HepG2 (cell line): ENCODE data around the gene NPAS2. TPM values are rescaled to one million over a fixed set of nuclear protein-coding genes. Genes with fewer than 3 reads are reported as not detected.

Experiments
- ARNT2 ChIP-seq: sonication (generic); formaldehyde crosslinking; IDR thresholded peaks from 2 replicates; pipeline ENCODE4 v1.8.0; 2022; ENCODE audit warnings: mild to moderate bottlenecking, low read depth, missing genetic modification reagents, moderate library complexity
- ATM ChIP-seq: fragments of 450-650 bp; IDR thresholded peaks from 2 replicates; pipeline ENCODE4 v1.7.1; 2017; ENCODE audit warnings: mild to moderate bottlenecking, borderline replicate concordance
- CERS6 ChIP-seq: sonication (generic); formaldehyde crosslinking; IDR thresholded peaks from 2 replicates; pipeline ENCODE4 v1.5.0; 2020; ENCODE audit warnings: missing genetic modification reagents
- CHD4 ChIP-seq: fragments of 200-600 bp; sonication (generic); IDR thresholded peaks from 2 replicates; pipeline ENCODE4 v1.7.0; 2017; ENCODE audit warnings: mild to moderate bottlenecking, low read length, borderline replicate concordance
- CREB1 ChIP-seq, 2 experiments: fragments of 450-650 bp in 1 of 2; IDR thresholded peaks; 2 replicates each; pipeline ENCODE4 v1.6.1; 2016 to 2017; ENCODE audit warnings: control low read depth in 1 of 2, mild to moderate bottlenecking in 1 of 2, missing compliant biosample characterization in 1 of 2, missing genetic modification characterization in 1 of 2
- ETS1 ChIP-seq: sonication (generic); formaldehyde crosslinking; IDR thresholded peaks from 2 replicates; pipeline ENCODE4 v1.4.0; 2020; ENCODE audit warnings: missing genetic modification reagents
- KDM6A ChIP-seq: IDR thresholded peaks from 2 replicates; pipeline ENCODE4 v1.6.1; 2016; ENCODE audit warnings: low read depth
- KLF13 ChIP-seq: sonication (generic); formaldehyde crosslinking; IDR thresholded peaks from 2 replicates; pipeline ENCODE4 v1.4.0; 2020; ENCODE audit warnings: mild to moderate bottlenecking, missing genetic modification reagents
- RFX1 ChIP-seq: fragments of 450-650 bp; IDR thresholded peaks from 2 replicates; pipeline ENCODE4 v1.6.1; 2017
- RFXAP ChIP-seq: sonication (generic); formaldehyde crosslinking; IDR thresholded peaks from 2 replicates; pipeline ENCODE4 v1.4.0; 2020; ENCODE audit warnings: missing genetic modification reagents, borderline replicate concordance
- RORA ChIP-seq: sonication (generic); formaldehyde crosslinking; IDR thresholded peaks from 2 replicates; pipeline ENCODE4 v1.5.0; 2020; ENCODE audit warnings: mild to moderate bottlenecking, missing genetic modification reagents, moderate library complexity
- SMAD9 ChIP-seq: sonication (generic); formaldehyde crosslinking; IDR thresholded peaks from 2 replicates; pipeline ENCODE4 v1.5.1; 2020; ENCODE audit warnings: mild to moderate bottlenecking, missing genetic modification reagents
- SNAPC2 ChIP-seq: sonication (generic); formaldehyde crosslinking; IDR thresholded peaks from 2 replicates; pipeline ENCODE4 v1.8.1; 2022; ENCODE audit warnings: mild to moderate bottlenecking, missing genetic modification reagents
- SP4 ChIP-seq: sonication (generic); formaldehyde crosslinking; IDR thresholded peaks from 2 replicates; pipeline ENCODE4 v1.8.1; 2023; ENCODE audit warnings: mild to moderate bottlenecking, missing genetic modification reagents
- TFDP2 ChIP-seq: sonication (generic); formaldehyde crosslinking; IDR thresholded peaks from 2 replicates; pipeline ENCODE4 v1.4.0; 2020; ENCODE audit warnings: missing genetic modification reagents
- UBTF ChIP-seq: sonication (generic); formaldehyde crosslinking; IDR thresholded peaks from 2 replicates; pipeline ENCODE4 v1.4.0; 2020; ENCODE audit warnings: mild to moderate bottlenecking, missing genetic modification reagents
- ZBTB20 ChIP-seq: sonication (generic); formaldehyde crosslinking; IDR thresholded peaks from 2 replicates; pipeline ENCODE4 v1.8.1; 2023; ENCODE audit warnings: missing genetic modification reagents, low read depth, mild to moderate bottlenecking, borderline replicate concordance
- ZMYM3 ChIP-seq: sonication (generic); formaldehyde crosslinking; IDR thresholded peaks from 2 replicates; pipeline ENCODE4 v1.5.1; 2020; ENCODE audit warnings: mild to moderate bottlenecking, missing genetic modification reagents
- ZNF263 ChIP-seq: sonication (generic); formaldehyde crosslinking; IDR thresholded peaks from 2 replicates; pipeline ENCODE4 v1.4.0; 2020; ENCODE audit warnings: missing genetic modification reagents
- ZNF274 ChIP-seq: sonication (generic); formaldehyde crosslinking; IDR thresholded peaks from 2 replicates; pipeline ENCODE4 v1.5.1; 2020; ENCODE audit warnings: mild to moderate bottlenecking, missing genetic modification reagents
- ZNF703 ChIP-seq: sonication (generic); formaldehyde crosslinking; IDR thresholded peaks from 2 replicates; pipeline ENCODE4 v1.5.1; 2020; ENCODE audit warnings: missing genetic modification reagents, mild to moderate bottlenecking, moderate library complexity, borderline replicate concordance
- ZNF709 ChIP-seq: sonication (generic); formaldehyde crosslinking; IDR thresholded peaks from 2 replicates; pipeline ENCODE4 v1.5.0; 2020; ENCODE audit warnings: mild to moderate bottlenecking, missing genetic modification reagents
- ZNF720 ChIP-seq: sonication (generic); formaldehyde crosslinking; IDR thresholded peaks from 2 replicates; pipeline ENCODE4 v1.4.0; 2020; ENCODE audit warnings: missing genetic modification reagents
- ZNF768 ChIP-seq: sonication (generic); formaldehyde crosslinking; IDR thresholded peaks from 2 replicates; pipeline ENCODE4 v1.4.0; 2020; ENCODE audit warnings: missing genetic modification reagents
- ZNF773 ChIP-seq: sonication (generic); formaldehyde crosslinking; IDR thresholded peaks from 2 replicates; pipeline ENCODE4 v1.4.0; 2020; ENCODE audit warnings: missing genetic modification reagents, borderline replicate concordance
- ZNF781 ChIP-seq: sonication (generic); formaldehyde crosslinking; IDR thresholded peaks from 2 replicates; pipeline ENCODE4 v1.5.1; 2020; ENCODE audit warnings: borderline replicate concordance, mild to moderate bottlenecking, missing genetic modification reagents; ENCODE audit errors: not compliant biosample characterization
- ZSCAN9 ChIP-seq: IDR thresholded peaks from 2 replicates; pipeline ENCODE4 v1.6.1; 2016; ENCODE audit warnings: borderline replicate concordance
- polyA plus RNA-seq, 8 experiments: library from polyadenylated mRNA; depleted of rRNA in 3 of 8; stranded (reverse) in 7 of 8; unstranded in 1 of 8; fragments of >200 nt; fragmentation: Illumina TruSeq in 4 of 8; extraction: Trizol in 4 of 8; gene quantifications; 2 replicates each; pipeline versions ENCODE4 v1.2.1 to v1.2.3, GENCODE V29; 2011 to 2016; ENCODE audit warnings: low read depth in 4 of 8, missing spikeins in 1 of 8, mixed read lengths in 1 of 8; ENCODE audit not compliant: insufficient read depth in 1 of 8
- total RNA-seq, 5 experiments: library from RNA; depleted of rRNA; stranded (reverse); fragments of >200 nt; fragmentation: Illumina TruSeq; extraction: Trizol; gene quantifications; 2 replicates each; pipeline ENCODE4 v1.2.3, GENCODE V29; 2016; ENCODE audit warnings: low read depth in 1 of 5
- TF ChIP-seq, protein P1 (sequence below): IDR thresholded peaks from 2 replicates; pipeline ENCODE4 v1.6.1; 2016; ENCODE audit warnings: mild to moderate bottlenecking, missing biosample characterization, missing genetic modification reagents

Gene NPAS2
- total and polyA plus RNA-seq, 2 of the 13 experiments (the other 11 are each of a cell fraction or from before 2014, with no cell fraction given) = 14.8 to 37.5 TPM

GRCh38 chr2:100984892-100985307 is 165.0 kb downstream of the NPAS2 start (continued):
- no peak for TF ChIP-seq ATM
- TF ChIP-seq SNAPC2 (CRISPR knock-in tag) = no peak
- TF ChIP-seq UBTF (CRISPR knock-in tag) = no peak
- no peak for TF ChIP-seq ZNF263 (CRISPR knock-in tag)
- no peak for TF ChIP-seq RORA (CRISPR knock-in tag)
- TF ChIP-seq CREB1 (IDR thresholded peaks at IDR 0.05) = no peak
- no peak for TF ChIP-seq CREB1 (CRISPR knock-in tag; IDR thresholded peaks at IDR 0.05)
- TF ChIP-seq SP4 (CRISPR knock-in tag) = peak; percentile 32; the same call in 1 of the 2 replicates
- no peak for TF ChIP-seq RFX1
- TF ChIP-seq RFXAP (CRISPR knock-in tag) = no peak
- no peak for TF ChIP-seq ZNF773
- TF ChIP-seq CERS6 (CRISPR knock-in tag) = no peak
- TF ChIP-seq, protein P1, sequence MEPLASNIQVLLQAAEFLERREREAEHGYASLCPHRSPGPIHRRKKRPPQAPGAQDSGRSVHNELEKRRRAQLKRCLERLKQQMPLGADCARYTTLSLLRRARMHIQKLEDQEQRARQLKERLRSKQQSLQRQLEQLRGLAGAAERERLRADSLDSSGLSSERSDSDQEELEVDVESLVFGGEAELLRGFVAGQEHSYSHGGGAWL (CRISPR knock-in tag) = peak; percentile 50; the same call in 1 of the 2 replicates
- no peak for TF ChIP-seq CHD4
- TF ChIP-seq ZNF274 (CRISPR knock-in tag) = peak; percentile 65; the same call in 1 of the 2 replicates
- no peak for TF ChIP-seq ZMYM3 (CRISPR knock-in tag)
- TF ChIP-seq ZBTB20 (CRISPR knock-in tag) = no peak
- TF ChIP-seq ZNF720 = no peak
- no peak for TF ChIP-seq KDM6A (CRISPR knock-in tag)
- TF ChIP-seq ZNF709 (CRISPR knock-in tag) = no peak
- no peak for TF ChIP-seq ZNF781 (CRISPR knock-in tag)
- TF ChIP-seq ZNF768 (CRISPR knock-in tag) = no peak
- no peak for TF ChIP-seq KLF13
- no peak for TF ChIP-seq ARNT2 (CRISPR knock-in tag)
- TF ChIP-seq TFDP2 (CRISPR knock-in tag) = no peak
- TF ChIP-seq SMAD9 (CRISPR knock-in tag) = no peak
- TF ChIP-seq ZNF703 (CRISPR knock-in tag) = no peak
- TF ChIP-seq ZSCAN9 (CRISPR knock-in tag) = no peak
- TF ChIP-seq ETS1 (CRISPR knock-in tag) = no peak
